ENCODE measurements around the gene WDR86. TPM values are rescaled to one million over a fixed set of nuclear protein-coding genes. Genes with fewer than 3 reads are reported as not detected.

The WDR86 gene
- total RNA-seq, 1 experiment from 2014 or later: 8.1 TPM

DNA sequence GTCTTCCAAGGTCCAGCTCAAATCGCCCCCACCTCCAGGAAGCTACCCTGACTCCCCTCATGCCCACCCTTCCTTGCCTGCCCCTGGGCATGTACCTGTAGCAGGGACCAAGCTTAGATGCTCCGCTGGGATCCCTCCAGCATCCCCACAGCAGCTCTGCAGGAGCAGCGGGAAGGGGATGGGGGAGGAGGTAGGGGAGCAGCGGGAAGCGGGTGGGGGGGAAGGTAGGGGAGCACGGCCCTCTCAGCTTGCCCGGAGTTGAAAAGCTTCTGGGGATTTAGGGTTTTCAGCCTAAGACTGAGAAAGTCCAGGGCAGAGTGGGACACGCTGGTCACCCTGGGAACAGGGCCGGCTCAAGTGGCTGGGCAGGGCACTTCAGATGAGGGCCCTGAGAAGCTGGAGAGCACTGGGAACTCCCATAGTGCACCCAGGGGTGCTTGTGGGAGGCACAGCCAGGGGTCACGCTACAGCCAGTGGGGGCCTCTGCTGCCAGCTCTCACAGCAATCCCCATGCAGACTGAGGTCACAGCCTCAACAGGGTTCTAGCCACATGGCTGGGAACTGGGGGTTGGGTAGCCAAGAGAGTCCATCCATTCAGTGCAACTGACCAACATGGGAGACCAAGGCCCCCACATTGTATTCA is 13.4 kb downstream of the WDR86 start:
- no peak overlapping the region for H3K9ac ChIP-seq (ENCODE audit: extremely low read depth, insufficient read length, low read length)
- no peaks in the 10 kb centered on the region for H4K20me1 ChIP-seq (ENCODE audit: control insufficient read depth, insufficient read depth, insufficient read length)
- H2AK5ac ChIP-seq (ENCODE audit: insufficient read length, low read length): no peak overlapping the region
- no peak overlapping the region for H2BK120ac ChIP-seq (ENCODE audit: low read depth, low read length, poor library complexity, severe bottlenecking)
- Mint-ChIP-seq H3K9me3 (no peaks in the 10 kb centered on the region), H3K27ac (no peak overlapping the region), H3K4me3 (no peak overlapping the region), H3K36me3 (ENCODE audit: insufficient read depth in 1 of 3, low read depth in 3 of 3) (peaks cover 8 to 10% (median 9%) of the 10 kb centered on the region in 3 experiments), H3K4me1 (peaks cover 13 to 46% of the 10 kb centered on the region in 2 experiments), H3K27me3 (ENCODE audit: low read depth) (no peaks in the 10 kb centered on the region; the same call in 1 of the 2 replicates)
- H2BK12ac ChIP-seq (ENCODE audit: insufficient read length, low read depth, low read length): no peak overlapping the region
- H3T11ph ChIP-seq (ENCODE audit: low read length): no peak overlapping the region
- no peak overlapping the region for H3K27ac ChIP-seq (ENCODE audit: insufficient read length, low read depth, low read length)
- H4K5ac ChIP-seq (ENCODE audit: insufficient read length, low read depth, low read length): no peak overlapping the region
- H2BK15ac ChIP-seq (ENCODE audit: low read depth, low read length): no peak overlapping the region
- no peak overlapping the region for H3K56ac ChIP-seq (ENCODE audit: insufficient read length, low read depth, low read length)
- no CpG with 5 or more reads among the region's 10 CpGs for WGBS (ENCODE audit: extremely low coverage, insufficient read length, low lambda C conversion rate)
- H3K4me2 ChIP-seq (ENCODE audit: insufficient read depth, insufficient read length, low read length): no peak overlapping the region
- no peak overlapping the region for H3K23ac ChIP-seq (ENCODE audit: insufficient read length, low read depth, low read length)
- no peaks in the 10 kb centered on the region for H3K79me1 ChIP-seq (ENCODE audit: insufficient read depth, low read depth, low read length, poor library complexity, severe bottlenecking)
- no peak overlapping the region for H4K91ac ChIP-seq (ENCODE audit: insufficient read length, low read depth, low read length)
- no peak overlapping the region for H2BK20ac ChIP-seq (ENCODE audit: low read depth, low read length, poor library complexity, severe bottlenecking)
- H3K79me2 ChIP-seq (ENCODE audit: insufficient read depth, low read length): no peaks in the 10 kb centered on the region
- no peak overlapping the region for H2BK5ac ChIP-seq (ENCODE audit: insufficient read length, low read length)
- no peak for DNase-seq
- no peak overlapping the region for H4K8ac ChIP-seq (replicated peaks; ENCODE audit: insufficient read length, low read depth, low read length)
- H3K27me3 ChIP-seq (ENCODE audit: insufficient read depth, low read length): no peaks in the 10 kb centered on the region
- H3K18ac ChIP-seq (ENCODE audit: insufficient read length, low read depth, low read length): no peak overlapping the region
- H3K14ac ChIP-seq (ENCODE audit: insufficient read depth, low read length): no peak overlapping the region
- no peak overlapping the region for H2AFZ ChIP-seq (ENCODE audit: low read length)
- no peaks in the 10 kb centered on the region for H3K4me1 ChIP-seq (ENCODE audit: insufficient read depth, low read length)
- no peaks in the 10 kb centered on the region for H3K9me3 ChIP-seq (ENCODE audit: control insufficient read depth, low read depth, low read length)
- TF ChIP-seq, protein P1, sequence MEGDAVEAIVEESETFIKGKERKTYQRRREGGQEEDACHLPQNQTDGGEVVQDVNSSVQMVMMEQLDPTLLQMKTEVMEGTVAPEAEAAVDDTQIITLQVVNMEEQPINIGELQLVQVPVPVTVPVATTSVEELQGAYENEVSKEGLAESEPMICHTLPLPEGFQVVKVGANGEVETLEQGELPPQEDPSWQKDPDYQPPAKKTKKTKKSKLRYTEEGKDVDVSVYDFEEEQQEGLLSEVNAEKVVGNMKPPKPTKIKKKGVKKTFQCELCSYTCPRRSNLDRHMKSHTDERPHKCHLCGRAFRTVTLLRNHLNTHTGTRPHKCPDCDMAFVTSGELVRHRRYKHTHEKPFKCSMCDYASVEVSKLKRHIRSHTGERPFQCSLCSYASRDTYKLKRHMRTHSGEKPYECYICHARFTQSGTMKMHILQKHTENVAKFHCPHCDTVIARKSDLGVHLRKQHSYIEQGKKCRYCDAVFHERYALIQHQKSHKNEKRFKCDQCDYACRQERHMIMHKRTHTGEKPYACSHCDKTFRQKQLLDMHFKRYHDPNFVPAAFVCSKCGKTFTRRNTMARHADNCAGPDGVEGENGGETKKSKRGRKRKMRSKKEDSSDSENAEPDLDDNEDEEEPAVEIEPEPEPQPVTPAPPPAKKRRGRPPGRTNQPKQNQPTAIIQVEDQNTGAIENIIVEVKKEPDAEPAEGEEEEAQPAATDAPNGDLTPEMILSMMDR (conservative IDR thresholded peaks at IDR 0.05): no peak
- H3K4ac ChIP-seq (ENCODE audit: low read depth, low read length): no peak overlapping the region
- no peaks in the 10 kb centered on the region for H3K23me2 ChIP-seq (ENCODE audit: insufficient read length, low read depth, low read length, poor library complexity, severe bottlenecking)
